Heart left ventricle (tissue), 13 donors: Measurements from ENCODE around the gene KLHDC10.

Source experiments
- POLR2A ChIP-seq, 2 donors: fragments of 450-650 bp; IDR thresholded peaks; one replicate each; pipeline ENCODE4 v1.6.1; 2017; ENCODE audit warnings: antibody characterized with exemption in 2 of 2, mild to moderate bottlenecking in 2 of 2, moderate library complexity in 2 of 2
- TF ChIP-seq, protein P1 (sequence below), 12 donors: fragments of 200-600 bp; sonication (generic) in 4 of 12; IDR thresholded peaks; one replicate each; pipeline versions ENCODE4 v1.5.0 to v1.8.0; 2018 to 2022; ENCODE audit warnings: antibody characterized with exemption in 12 of 12, mild to moderate bottlenecking in 5 of 12
- donor health status: ischemic (EF 13 %, LVEDD 7.1; RV severe dilation, severe dysfunction).
- donor health status: DM: no; HTN: yes; CAD: no.
- donor health status: DM: no; HTN: no; CAD: no.
- donor health status: ischemic (EF 25% LVEDD 6.9; RV normal size, moderate dysfunction).
- donor health status: ischemic (EF 25% LVEDD 5.7; RV mildly dilated, moderate dysfunction).
- donor health status: ischemic (EF 35%, LVEDD 5.7; RV mildly dilated, moderate dysfunction).
- donor health status: nonischemic (EF 11% LVEDD 7.7; RV severe dilation, severe dysfunction).
- donor health status: DM: yes; HTN: yes; CAD: no.
- donor health status: PGD.
- donor health status: ischemic (EF 29% LVEDD 5.4; RV normal size, mild dysfunction).
- donor health status: nonischemic (EF 23%, LVEDD 6.1; RV moderate dilation, normal function).

DNA sequence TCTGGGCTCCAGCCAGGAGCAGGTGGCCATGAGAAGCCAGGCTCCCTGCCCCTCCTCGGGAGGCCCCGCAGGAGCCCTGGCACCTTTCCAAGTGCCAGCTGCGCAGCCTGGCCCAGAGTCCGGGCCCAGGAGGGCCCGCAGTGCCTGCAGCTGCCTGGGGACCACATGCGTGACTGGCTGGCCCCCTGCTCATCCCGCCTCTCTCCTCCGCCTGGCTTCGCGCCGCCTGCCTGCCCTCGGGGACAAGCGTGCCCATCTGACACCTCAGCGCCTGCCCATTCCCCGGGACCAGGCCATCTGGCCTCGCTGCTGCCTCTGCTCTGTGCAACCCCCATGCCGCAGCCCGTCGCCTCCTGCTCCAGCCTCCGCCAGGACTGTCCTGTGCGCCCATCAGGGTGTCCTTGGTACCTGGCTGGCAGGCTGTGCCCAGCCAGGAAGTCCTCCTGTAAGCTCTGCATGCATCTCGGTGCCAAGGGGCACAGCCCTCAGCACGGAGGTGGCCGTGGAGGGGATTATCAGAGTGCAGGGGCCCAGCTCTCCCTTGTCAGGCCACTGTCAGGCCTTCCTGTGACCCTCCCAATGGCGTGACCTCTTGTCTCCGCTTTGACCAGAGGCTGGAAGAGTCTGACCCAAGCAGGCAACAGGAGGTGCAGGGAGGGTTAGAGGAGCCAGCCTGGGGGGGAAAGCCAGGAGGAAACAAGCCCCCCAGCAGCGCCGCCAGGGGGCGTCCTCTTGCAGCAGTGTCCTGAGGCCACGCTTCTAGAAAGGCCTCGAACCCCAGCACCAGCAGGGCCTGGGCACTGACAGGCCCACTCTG, 84.4 kb downstream of the KLHDC10 start:
- no peak for TF ChIP-seq POLR2A (IDR thresholded peaks at IDR 0.05)
- TF ChIP-seq, protein P1, sequence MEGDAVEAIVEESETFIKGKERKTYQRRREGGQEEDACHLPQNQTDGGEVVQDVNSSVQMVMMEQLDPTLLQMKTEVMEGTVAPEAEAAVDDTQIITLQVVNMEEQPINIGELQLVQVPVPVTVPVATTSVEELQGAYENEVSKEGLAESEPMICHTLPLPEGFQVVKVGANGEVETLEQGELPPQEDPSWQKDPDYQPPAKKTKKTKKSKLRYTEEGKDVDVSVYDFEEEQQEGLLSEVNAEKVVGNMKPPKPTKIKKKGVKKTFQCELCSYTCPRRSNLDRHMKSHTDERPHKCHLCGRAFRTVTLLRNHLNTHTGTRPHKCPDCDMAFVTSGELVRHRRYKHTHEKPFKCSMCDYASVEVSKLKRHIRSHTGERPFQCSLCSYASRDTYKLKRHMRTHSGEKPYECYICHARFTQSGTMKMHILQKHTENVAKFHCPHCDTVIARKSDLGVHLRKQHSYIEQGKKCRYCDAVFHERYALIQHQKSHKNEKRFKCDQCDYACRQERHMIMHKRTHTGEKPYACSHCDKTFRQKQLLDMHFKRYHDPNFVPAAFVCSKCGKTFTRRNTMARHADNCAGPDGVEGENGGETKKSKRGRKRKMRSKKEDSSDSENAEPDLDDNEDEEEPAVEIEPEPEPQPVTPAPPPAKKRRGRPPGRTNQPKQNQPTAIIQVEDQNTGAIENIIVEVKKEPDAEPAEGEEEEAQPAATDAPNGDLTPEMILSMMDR (IDR thresholded peaks at IDR 0.05), result peak in 3 of 12 donors; percentile 7 to 12 (median 7)
